ENCODE measurements around the gene ACTL6B.

ACTL6B gene

GRCh38 chr7:100626530-100627237, 29.6 kb downstream of the ACTL6B start:
- peak; percentile 84 for DNase-seq (ENCODE audit: low read depth)

- DNase-seq (ENCODE audit: low read depth): no peak
Measured at GRCh38 chr7:100626055-100626454, 30.2 kb downstream of the ACTL6B start.

GRCh38 chr7:100623951-100624824, 32.1 kb downstream of the ACTL6B start:
- DNase-seq (ENCODE audit: low read depth): no peak

GRCh38 chr7:100621554-100621953, 34.7 kb downstream of the ACTL6B start:
- DNase-seq (ENCODE audit: low read depth): no peak

GRCh38 chr7:100620804-100621203, 35.4 kb downstream of the ACTL6B start:
- no peak for DNase-seq (ENCODE audit: low read depth)

GRCh38 chr7:100620239-100620638, 36.0 kb downstream of the ACTL6B start:
- DNase-seq (ENCODE audit: low read depth): no peak

- no peak for DNase-seq (ENCODE audit: low read depth)
Measured at GRCh38 chr7:100614308-100614861, 41.9 kb downstream of the ACTL6B start.

GRCh38 chr7:100613412-100614175, 42.7 kb downstream of the ACTL6B start:
- DNase-seq (ENCODE audit: low read depth): no peak

- no peak for DNase-seq (ENCODE audit: low read depth)
Measured at GRCh38 chr7:100612730-100613390, 43.4 kb downstream of the ACTL6B start.

GRCh38 chr7:100611983-100612729, 44.1 kb downstream of the ACTL6B start, which contains the start of gene MOSPD3:
Gene MOSPD3 (plus strand): TSS chr7:100612540. CDS start chr7:100612792, 252 bp downstream.
- DNase-seq (ENCODE audit: low read depth): peak; percentile 97

- no peak for DNase-seq (ENCODE audit: low read depth)
Measured at GRCh38 chr7:100609958-100610357, 46.3 kb downstream of the ACTL6B start.

GRCh38 chr7:100607111-100607510, 49.1 kb downstream of the ACTL6B start:
- no peak for DNase-seq (ENCODE audit: low read depth)

GRCh38 chr7:100606313-100606712, 49.9 kb downstream of the ACTL6B start:
- no peak for DNase-seq (ENCODE audit: low read depth)

GRCh38 chr7:100604976-100605911, 51.0 kb downstream of the ACTL6B start:
- no peak for DNase-seq (ENCODE audit: low read depth)

GRCh38 chr7:100604028-100604975, 51.9 kb downstream of the ACTL6B start:
- DNase-seq (ENCODE audit: low read depth): peak; percentile 50

GRCh38 chr7:100603726-100604027, 52.6 kb downstream of the ACTL6B start:
- DNase-seq (ENCODE audit: low read depth): no peak

GRCh38 chr7:100602889-100603725, 53.1 kb downstream of the ACTL6B start:
- DNase-seq (ENCODE audit: low read depth): no peak

GRCh38 chr7:100600730-100601038, 55.6 kb downstream of the ACTL6B start:
- DNase-seq (ENCODE audit: low read depth): no peak

All from stimulated activated CD4-positive, alpha-beta T cell treated with anti-CD3 and anti-CD28 coated beads, Interleukin-2, amount 100 ng/mL, for 4 hours (primary cell).